ENCODE measurements around the gene HAP1.
"Not testable (repeated sequence)": the region's sequence is repeated elsewhere in the genome, so short reads cannot be mapped to it uniquely, and the experiment has no call there.

Gene HAP1

GRCh38 chr17:41724476-41725050 lies 9.9 kb downstream of the HAP1 start:
- DNase-seq = no peak

DNA sequence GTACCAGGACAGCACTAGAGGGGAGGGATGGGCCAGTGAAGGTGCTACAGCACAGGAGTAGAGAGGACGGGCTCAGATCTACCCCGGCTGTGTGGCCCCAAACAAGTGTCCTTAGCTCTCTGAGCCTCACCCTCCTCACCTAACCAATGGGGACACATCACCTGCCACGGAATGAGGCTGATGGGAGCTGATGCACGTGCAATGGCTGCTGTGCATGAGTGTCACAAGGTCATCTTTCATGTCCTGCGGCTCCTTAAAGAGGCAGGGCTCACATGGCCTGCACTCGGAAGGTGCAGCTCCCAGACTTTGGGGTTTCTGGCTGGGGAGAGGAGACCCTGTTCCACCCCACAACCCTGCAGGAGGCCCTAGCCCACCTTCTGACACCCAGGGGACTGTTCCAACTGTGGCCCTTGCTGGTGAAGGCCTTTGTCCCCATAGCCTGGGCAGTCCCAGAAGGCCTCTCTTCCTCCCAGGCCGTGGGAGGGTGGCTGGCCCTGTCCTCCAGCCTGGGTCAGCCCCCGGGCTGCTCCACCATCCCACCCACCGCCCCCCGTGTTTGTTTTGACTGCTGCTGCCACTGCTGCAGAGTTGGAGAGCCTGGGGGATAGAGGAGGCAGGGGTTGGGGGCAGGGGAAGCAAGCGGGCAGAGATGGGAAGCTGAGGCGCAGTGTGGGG lies 10.5 kb downstream of the HAP1 start:
- no peak for DNase-seq

DNA sequence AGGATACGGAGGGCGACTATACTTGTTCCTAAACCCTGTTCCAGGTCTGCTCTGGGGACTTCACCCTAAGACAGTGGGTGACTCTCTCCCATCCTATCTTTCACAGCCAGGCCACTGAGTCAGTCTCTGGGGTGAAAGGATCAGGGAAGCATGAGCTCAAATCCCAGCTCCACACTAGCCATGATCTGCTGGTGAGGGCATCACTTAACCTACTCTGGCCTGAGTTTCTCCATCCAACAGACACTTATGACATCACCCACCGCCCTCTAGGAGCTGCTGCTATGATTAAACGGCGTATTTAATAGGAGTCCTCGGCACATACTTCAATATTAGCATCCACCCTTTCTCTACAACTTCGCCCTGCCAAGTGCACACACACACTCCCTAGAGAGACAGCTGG lies 12.2 kb downstream of the HAP1 start:
- no peak for DNase-seq

GRCh38 chr17:41718287-41718645 lies 16.2 kb downstream of the HAP1 start:
- no peak for DNase-seq

DNA sequence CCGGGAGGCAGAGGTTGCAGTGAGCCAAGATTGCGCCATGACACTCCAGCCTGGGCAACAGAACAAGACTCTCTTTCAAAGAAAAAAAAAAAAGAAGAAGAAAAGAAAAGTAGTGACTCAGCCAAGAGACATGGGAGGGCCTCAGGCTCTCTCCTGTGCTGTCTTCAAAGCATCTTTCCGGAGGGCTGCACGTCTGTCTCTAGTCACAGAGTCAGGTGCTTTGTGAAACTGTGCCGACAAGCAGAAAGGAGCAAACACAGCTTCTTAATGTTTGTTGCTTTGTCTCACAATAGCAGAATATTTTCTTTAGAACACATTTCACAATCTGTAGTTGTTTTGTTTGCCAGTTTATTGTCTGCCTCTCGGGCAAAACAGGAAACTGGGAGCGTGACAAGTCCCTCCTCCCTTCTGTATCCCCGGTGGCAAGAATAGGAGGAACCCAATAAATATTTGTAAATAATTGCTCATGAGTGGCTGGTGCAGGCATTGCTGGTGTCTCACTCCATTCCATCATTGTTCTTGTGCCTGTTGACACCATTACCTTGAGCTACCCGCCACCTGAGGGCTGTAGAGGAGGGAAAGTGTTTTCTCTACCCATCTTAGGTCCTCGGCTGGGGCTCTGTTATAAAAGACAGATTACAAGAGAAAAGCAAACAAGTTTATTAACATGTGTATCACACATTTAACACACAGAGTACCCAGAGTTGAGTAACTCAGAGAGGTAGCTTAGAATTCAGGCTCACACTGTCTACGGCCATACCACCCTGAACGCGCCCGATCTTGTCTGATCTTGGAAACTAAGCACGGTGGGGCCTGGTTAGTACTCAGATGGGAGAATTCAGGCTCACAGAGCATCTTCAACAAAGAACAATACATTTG lies 16.8 kb downstream of the HAP1 start:
- DNase-seq = no peak

- DNase-seq = no peak
Observed at GRCh38 chr17:41711669-41712400, 22.6 kb downstream of the HAP1 start, which contains the start of gene GAST. Gene GAST, plus strand, starts transcription at chr17:41712331. Its CDS starts 3,106 bp downstream, at chr17:41715437.

- no peak for DNase-seq
Observed at GRCh38 chr17:41710472-41711090, 23.9 kb downstream of the HAP1 start.

- DNase-seq = no peak
Observed at GRCh38 chr17:41707803-41708669, 26.4 kb downstream of the HAP1 start.

DNA sequence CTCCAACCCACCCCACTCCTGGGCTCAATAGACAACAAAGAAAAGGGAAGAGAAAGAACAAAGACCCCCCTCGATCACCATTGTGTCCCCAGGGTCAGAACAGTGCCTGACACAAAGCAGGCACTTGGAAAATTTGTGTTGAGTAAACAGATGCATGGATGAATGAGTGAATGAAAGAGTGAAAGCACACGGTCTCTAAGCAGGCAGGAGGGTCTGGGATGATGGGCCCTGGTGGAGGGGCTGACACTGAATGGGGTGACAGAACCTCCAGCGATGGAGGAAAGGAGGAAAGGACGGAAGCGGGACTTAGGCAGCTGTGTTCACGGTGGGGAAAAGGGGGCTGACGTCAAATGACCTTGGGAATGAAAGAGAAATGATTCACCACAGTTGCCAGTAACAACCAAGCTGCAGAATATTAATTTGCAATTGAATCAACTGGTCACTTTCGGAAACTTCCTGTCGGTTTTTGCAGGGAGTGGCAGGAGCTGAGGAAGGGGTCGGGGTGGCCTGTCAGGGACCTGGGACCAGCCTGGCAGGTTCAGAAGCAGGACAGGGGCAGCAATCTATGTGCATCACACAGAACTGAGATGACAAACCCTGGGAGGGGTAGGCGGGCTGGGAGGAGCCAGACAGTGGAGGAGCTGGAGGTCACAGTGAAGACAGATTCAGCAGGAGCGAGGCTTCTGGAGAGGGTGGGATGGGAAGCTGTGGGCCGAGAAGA lies 29.0 kb downstream of the HAP1 start:
- no peak for DNase-seq

DNA sequence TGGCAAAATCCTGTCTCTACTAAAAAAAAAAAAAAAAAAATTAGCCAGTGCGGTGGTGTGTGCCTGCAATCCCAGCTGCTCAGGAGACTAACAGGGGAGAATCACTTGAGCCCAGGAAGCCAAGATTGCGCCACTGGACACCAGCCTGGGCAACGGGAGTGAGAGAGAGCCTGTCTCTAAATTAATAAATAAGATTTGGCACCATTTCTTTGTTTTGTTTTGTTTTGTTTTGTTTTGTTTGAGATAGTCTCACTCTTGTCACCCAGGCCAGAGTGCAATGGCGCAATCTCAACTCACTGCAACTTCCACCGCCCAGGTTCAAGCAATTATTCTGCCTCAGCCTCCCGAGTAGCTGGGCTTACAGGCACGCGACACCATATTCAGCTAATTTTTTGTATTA lies 31.7 kb downstream of the HAP1 start:
- no peak for DNase-seq

- DNase-seq = not testable (repeated sequence)
Observed at GRCh38 chr17:41700843-41701242, 33.6 kb downstream of the HAP1 start.

DNA sequence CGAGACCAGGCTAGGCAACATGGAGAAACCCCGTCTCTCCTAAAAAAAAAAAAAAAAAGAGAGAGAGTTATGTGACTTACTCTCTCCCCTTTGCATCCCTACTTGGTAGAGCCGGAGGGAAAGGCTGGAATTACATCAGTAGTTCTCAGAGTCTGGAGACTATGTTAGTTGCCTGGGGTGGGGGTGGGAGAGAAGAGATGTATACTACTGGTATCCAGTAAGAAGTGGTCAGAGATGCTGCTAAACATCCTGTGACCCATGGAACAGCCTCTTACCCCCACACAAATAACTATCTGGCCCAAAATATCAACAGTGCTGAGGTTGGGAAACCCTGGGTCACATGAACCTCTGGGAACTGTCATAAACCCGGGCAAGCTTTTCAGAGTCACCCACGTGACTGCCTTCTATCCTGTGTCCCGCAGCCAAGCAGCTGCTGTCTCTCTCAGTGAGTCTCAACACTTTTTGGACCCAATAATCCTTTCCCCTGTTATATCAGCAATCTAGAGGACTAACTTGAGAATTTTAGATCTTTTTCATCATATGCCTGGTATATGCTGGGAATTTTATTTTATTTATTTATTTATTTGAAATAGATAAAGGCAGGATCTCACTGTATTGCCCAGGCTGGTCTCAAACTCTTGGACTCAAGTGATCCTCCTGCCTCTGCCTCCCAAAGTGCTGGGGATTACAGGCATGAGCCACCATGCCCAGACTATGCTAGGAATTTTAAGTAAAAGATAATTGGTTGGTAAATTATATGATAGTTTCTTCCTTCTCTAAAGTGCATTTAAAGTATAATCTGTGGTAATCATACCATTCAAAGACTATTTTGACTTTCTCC lies 37.1 kb downstream of the HAP1 start:
- peak; percentile 66 for DNase-seq

GRCh38 chr17:41695954-41696757 lies 38.3 kb downstream of the HAP1 start:
- DNase-seq = peak; percentile 76

DNA sequence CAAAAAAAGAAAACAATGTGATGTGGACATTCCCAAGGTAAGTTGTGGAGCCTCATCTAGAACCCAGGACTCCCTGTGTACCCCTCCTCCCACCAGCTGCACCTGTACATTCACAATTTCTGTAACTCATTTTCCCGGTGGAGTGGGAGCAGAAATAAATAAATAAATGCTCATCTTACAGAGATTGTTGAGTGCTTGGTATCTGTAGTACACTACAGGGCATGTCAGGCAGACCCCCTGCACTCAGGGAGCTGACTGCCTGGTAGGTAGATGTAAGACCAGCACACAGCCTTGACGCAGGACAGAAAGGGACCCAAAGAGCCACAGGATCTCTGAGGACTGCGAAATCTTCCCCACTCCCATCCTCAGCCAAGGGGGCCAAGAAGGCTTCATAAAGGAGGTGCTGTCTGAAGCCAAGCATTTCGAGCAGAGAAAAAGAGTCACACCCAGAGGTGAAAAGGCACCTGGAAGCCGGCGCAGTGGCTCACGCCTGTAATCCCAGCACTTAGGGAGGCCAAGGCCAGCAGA lies 39.2 kb downstream of the HAP1 start:
- no peak for DNase-seq

GRCh38 chr17:41692722-41693521 lies 41.5 kb downstream of the HAP1 start:
- no peak for DNase-seq

GRCh38 chr17:41691031-41691777 lies 43.2 kb downstream of the HAP1 start:
- no peak for DNase-seq

DNA sequence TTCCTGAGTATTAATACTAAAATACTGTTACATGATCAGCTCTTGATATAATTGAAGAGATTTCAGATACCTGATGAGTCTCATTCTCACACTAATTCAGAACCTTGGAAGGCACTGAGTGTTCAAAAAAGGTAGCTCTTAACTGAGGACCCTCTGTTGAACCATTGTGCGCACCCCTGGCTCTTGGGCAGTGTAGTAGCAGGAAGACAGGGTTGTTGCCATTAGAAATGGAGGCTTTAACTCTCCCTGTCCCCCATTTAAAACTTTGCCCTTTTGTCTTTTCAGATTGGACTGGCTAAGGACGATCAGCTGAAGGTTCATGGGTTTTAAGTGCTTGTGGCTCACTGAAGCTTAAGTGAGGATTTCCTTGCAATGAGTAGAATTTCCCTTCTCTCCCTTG lies 43.9 kb downstream of the HAP1 start:
- no peak for DNase-seq

All from femur (tissue), 1 donor.